OCI-LY1 (cell line): Measurements from ENCODE around the gene ASPA.
"Not testable (repeated sequence)": the region's sequence is repeated elsewhere in the genome, so short reads cannot be mapped to it uniquely, and the experiment has no call there.

Experiments used
- H2AFZ ChIP-seq: fragments of 200-600 bp; sonication (generic), shearing (Covaris generic); 2 replicates; pipeline ENCODE4 v1.6.0; 2014; ENCODE audit warnings: antibody characterized with exemption, mild to moderate bottlenecking, low read length
- H3F3A ChIP-seq: fragments of 200-600 bp; sonication (generic), shearing (Covaris generic); 2 replicates; pipeline ENCODE4 v1.6.0; 2014; ENCODE audit warnings: mild to moderate bottlenecking, antibody characterized with exemption, low read length, moderate library complexity; ENCODE audit not compliant: insufficient read depth
- H3K27ac ChIP-seq: fragments of 200-600 bp; sonication (generic); 2 replicates; pipeline ENCODE4 v1.5.1; 2014; ENCODE audit warnings: low read length, mixed run types, mild to moderate bottlenecking, low read depth; ENCODE audit not compliant: poor library complexity, severe bottlenecking
- H3K27me3 ChIP-seq: fragments of 200-600 bp; sonication (generic); 2 replicates; pipeline ENCODE4 v1.6.0; 2014; ENCODE audit warnings: antibody characterized with exemption, mild to moderate bottlenecking, low read length, moderate library complexity; ENCODE audit not compliant: insufficient read depth
- H3K36me3 ChIP-seq: fragments of 200-600 bp; sonication (generic); 2 replicates; pipeline ENCODE4 v1.6.1; 2014; ENCODE audit warnings: mild to moderate bottlenecking, antibody characterized with exemption, low read length, moderate library complexity, mixed read lengths; ENCODE audit not compliant: insufficient read depth
- H3K4me1 ChIP-seq: fragments of 200-600 bp; sonication (generic); 2 replicates; pipeline ENCODE4 v1.5.1; 2014; ENCODE audit warnings: mild to moderate bottlenecking, low read length, moderate library complexity; ENCODE audit not compliant: insufficient read depth, severe bottlenecking
- H3K4me2 ChIP-seq: fragments of 200-600 bp; sonication (generic), shearing (Covaris generic); 2 replicates; pipeline ENCODE4 v1.6.1; 2014; ENCODE audit warnings: low read length
- H3K4me3 ChIP-seq: fragments of 200-600 bp; sonication (generic); 2 replicates; pipeline ENCODE4 v1.5.1; 2014; ENCODE audit warnings: low read length, low read depth, mild to moderate bottlenecking, mixed read lengths; ENCODE audit not compliant: poor library complexity, severe bottlenecking
- H3K79me2 ChIP-seq: fragments of 200-600 bp; shearing (Covaris generic); 2 replicates; pipeline ENCODE4 v1.6.1; 2016; ENCODE audit warnings: mixed run types, low read length, mixed read lengths; ENCODE audit not compliant: insufficient read depth
- H3K9ac ChIP-seq: fragments of 200-600 bp; sonication (generic), shearing (Covaris generic); 2 replicates; pipeline ENCODE4 v1.6.1; 2014; ENCODE audit warnings: mild to moderate bottlenecking, low read length, mixed read lengths
- H3K9me2 ChIP-seq: fragments of 200-600 bp; sonication (generic), shearing (Covaris generic); 2 replicates; pipeline ENCODE4 v1.6.1; 2014; ENCODE audit warnings: low read depth, mild to moderate bottlenecking, low read length, mixed read lengths
- H3K9me3 ChIP-seq: fragments of 200-600 bp; shearing (Covaris generic); 2 replicates; pipeline ENCODE4 v1.6.1; 2014; ENCODE audit warnings: low read length, mixed read lengths
- H4K20me1 ChIP-seq: fragments of 200-600 bp; sonication (generic), shearing (Covaris generic); 2 replicates; pipeline ENCODE4 v1.6.0; 2016; ENCODE audit warnings: mild to moderate bottlenecking, low read length; ENCODE audit not compliant: insufficient read depth
- CTCF ChIP-seq: fragments of 200-600 bp; sonication (generic), shearing (Covaris generic); IDR thresholded peaks from 2 replicates; pipeline ENCODE4 v1.5.1; 2017; ENCODE audit warnings: mild to moderate bottlenecking, antibody characterized with exemption, low read length, moderate library complexity, mixed read lengths
- EZH2 ChIP-seq: fragments of 200-600 bp; sonication (generic), shearing (Covaris generic); IDR thresholded peaks from 2 replicates; pipeline ENCODE4 v1.8.0; 2017; ENCODE audit warnings: borderline replicate concordance, mixed run types, mild to moderate bottlenecking, antibody characterized with exemption, low read length, moderate library complexity, mixed read lengths

The ASPA gene

GRCh38 chr17:3448059-3448665, 27.6 kb upstream of the ASPA start:
- Histone ChIP-seq H3K9ac (no peak overlapping the region), H3K9me2 (no peaks in the 10 kb centered on the region), H4K20me1 (no peaks in the 10 kb centered on the region), H3K36me3 (no peaks in the 10 kb centered on the region), H3K9me3 (no peaks in the 10 kb centered on the region), H3K4me1 (no peaks in the 10 kb centered on the region), H3K4me3 (no peak overlapping the region), H2AFZ (no peak overlapping the region), H3K4me2 (no peak overlapping the region), H3K27me3 (no peaks in the 10 kb centered on the region), H3K79me2 (no peaks in the 10 kb centered on the region), H3K27ac (no peak overlapping the region), H3F3A (no peaks in the 10 kb centered on the region)
- TF ChIP-seq CTCF (no peak), EZH2 (no peak)

- not testable (repeated sequence) for H3K9me2 ChIP-seq, H3K27ac ChIP-seq, H4K20me1 ChIP-seq, H3K36me3 ChIP-seq, H3F3A ChIP-seq, H3K4me2 ChIP-seq, H3K4me3 ChIP-seq, H3K79me2 ChIP-seq, H3K4me1 ChIP-seq, H2AFZ ChIP-seq, H3K9ac ChIP-seq, H3K9me3 ChIP-seq, H3K27me3 ChIP-seq
Measured at GRCh38 chr17:3466355-3466754, 9.4 kb upstream of the ASPA start.

GRCh38 chr17:3469529-3469928, 6.3 kb upstream of the ASPA start:
- no peak for TF ChIP-seq EZH2
- no peak for TF ChIP-seq CTCF
- no peaks in the 10 kb centered on the region for H3K36me3 ChIP-seq
- H3K4me1 ChIP-seq: no peaks in the 10 kb centered on the region
- H3K9ac ChIP-seq: no peak overlapping the region
- H3K9me2 ChIP-seq: no peaks in the 10 kb centered on the region
- H3F3A ChIP-seq: no peaks in the 10 kb centered on the region
- no peaks in the 10 kb centered on the region for H3K27me3 ChIP-seq
- H3K9me3 ChIP-seq: no peaks in the 10 kb centered on the region
- H2AFZ ChIP-seq: no peak overlapping the region
- H3K79me2 ChIP-seq: no peaks in the 10 kb centered on the region
- H3K4me2 ChIP-seq: no peak overlapping the region
- H4K20me1 ChIP-seq: no peaks in the 10 kb centered on the region
- no peak overlapping the region for H3K27ac ChIP-seq
- no peak overlapping the region for H3K4me3 ChIP-seq

GRCh38 chr17:3471599-3471998, 4.2 kb upstream of the ASPA start, which contains the start of gene SPATA22:
Gene SPATA22 (minus strand): TSS chr17:3471819. CDS start chr17:3469325, 2,494 bp downstream.
- Histone ChIP-seq H3K79me2 (no peaks in the 10 kb centered on the region), H3K9me3 (no peaks in the 10 kb centered on the region), H3K27me3 (no peaks in the 10 kb centered on the region), H3K4me1 (no peaks in the 10 kb centered on the region), H4K20me1 (no peaks in the 10 kb centered on the region), H3K4me2 (no peak within 1 kb of the TSS), H3K27ac (no peak within 1 kb of the TSS), H2AFZ (no peak within 1 kb of the TSS), H3F3A (no peaks in the 10 kb centered on the region), H3K9me2 (no peaks in the 10 kb centered on the region), H3K9ac (no peak within 1 kb of the TSS), H3K4me3 (no peak within 1 kb of the TSS), H3K36me3 (no peaks in the 10 kb centered on the region)
- no peak for TF ChIP-seq CTCF
- no peak for TF ChIP-seq EZH2
